G401 (cell line): ENCODE results near the gene SLC35F3. TPM values are rescaled to one million over a fixed set of nuclear protein-coding genes. Genes with fewer than 3 reads are reported as not detected.
"Not testable (repeated sequence)": the region's sequence is repeated elsewhere in the genome, so short reads cannot be mapped to it uniquely, and the experiment has no call there.

Experiments
- DNase-seq: peaks from one replicate; pipeline ENCODE4 v3.0.0-alpha.2; 2015; ENCODE audit warnings: low spot score
- in situ Hi-C: cut with HindIII; loops from 2 replicates; pipeline ENCODE4 v1.10.0; 2016; ENCODE audit warnings: low sequenced_read_pairs, mixed read lengths
- total RNA-seq: library from RNA; depleted of rRNA; stranded (reverse); fragments of >200 nt; shearing (Covaris generic); gene quantifications from 2 replicates; pipeline ENCODE4 v1.2.3, GENCODE V29; 2014

The SLC35F3 gene
- total RNA-seq, 1 experiment from 2014 or later = not detected

DNA sequence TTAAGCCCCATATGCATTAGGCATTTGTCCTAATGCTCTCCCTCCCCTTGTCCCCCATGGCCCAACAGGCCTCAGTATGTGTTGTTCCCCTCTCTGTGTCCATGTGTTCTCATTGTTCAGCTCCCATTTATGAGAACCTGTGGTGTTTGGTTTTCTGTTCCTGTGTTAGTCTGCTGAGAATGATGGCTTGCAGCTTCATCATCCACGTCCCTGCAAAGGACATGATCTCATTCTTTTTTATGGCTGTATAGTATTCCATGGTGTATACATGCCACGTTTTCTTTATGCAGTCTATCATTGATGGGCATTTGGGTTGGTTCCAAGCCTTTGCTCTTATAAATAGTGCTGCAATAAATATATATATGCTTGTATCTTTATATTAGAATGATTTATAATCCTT is 218.1 kb downstream of the SLC35F3 start:
- DNase-seq, in situ Hi-C loops: not testable (repeated sequence)

DNA sequence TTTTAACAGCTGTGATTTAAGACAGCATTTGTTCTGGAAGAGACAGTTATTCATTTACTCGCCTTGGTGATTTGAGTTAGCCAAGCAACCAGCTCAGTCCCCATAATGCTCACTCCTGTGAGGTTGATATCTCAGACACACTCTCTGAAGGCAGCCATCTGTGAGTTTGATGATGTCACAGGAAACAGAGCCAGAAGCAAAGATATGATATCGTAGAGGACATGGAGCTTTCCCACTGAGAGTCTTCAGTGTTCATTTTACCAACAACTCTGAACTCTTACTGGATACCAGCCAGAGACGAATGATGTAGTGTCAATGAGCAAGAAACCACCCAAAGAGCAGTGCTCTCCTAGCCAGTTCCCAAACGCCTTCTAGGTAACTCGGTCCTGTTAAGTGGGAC is 219.4 kb downstream of the SLC35F3 start:
- no peak for DNase-seq
- in situ Hi-C loops = no loop called here

DNA sequence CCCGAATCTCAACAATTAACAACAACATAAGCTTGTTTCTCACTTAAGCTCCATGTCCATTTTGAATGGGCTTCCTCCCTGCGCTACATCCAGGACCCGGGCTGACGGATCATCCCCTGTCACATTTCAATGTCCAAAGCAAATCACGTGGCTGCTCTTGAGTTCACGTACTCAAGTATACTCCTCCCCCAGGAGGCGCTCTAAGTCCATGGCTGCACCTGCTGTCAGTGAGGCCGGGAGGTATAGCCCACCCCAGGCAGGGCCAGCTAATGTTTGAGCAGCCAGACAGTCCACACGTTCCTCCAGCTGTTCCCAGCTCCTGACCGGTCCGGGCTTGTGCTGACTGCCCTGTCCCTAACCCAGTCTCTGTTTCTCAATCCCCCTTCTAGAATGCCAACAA is 220.8 kb downstream of the SLC35F3 start:
- in situ Hi-C loops = no loop called here
- DNase-seq = no peak

DNA sequence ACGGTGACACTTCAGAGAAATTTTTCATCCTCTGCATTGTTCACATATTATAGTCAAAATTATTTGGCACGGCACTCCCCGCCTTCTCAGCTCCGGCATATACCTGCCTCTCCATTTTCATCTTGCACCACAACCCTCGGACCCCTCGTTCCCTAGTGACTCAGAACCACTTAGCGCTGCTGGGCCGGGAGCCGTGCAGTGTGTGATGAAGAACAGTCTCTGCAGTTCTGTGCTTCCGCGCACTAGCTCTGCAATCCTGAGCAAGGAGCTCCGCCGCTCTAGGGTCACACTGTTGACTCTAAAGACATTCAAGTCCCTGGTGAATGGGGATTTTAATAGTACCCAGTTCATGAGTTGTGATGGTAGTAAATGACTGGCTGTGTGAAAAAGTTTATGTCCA is 221.2 kb downstream of the SLC35F3 start:
- no peak for DNase-seq
- in situ Hi-C loops = no loop called here

DNA sequence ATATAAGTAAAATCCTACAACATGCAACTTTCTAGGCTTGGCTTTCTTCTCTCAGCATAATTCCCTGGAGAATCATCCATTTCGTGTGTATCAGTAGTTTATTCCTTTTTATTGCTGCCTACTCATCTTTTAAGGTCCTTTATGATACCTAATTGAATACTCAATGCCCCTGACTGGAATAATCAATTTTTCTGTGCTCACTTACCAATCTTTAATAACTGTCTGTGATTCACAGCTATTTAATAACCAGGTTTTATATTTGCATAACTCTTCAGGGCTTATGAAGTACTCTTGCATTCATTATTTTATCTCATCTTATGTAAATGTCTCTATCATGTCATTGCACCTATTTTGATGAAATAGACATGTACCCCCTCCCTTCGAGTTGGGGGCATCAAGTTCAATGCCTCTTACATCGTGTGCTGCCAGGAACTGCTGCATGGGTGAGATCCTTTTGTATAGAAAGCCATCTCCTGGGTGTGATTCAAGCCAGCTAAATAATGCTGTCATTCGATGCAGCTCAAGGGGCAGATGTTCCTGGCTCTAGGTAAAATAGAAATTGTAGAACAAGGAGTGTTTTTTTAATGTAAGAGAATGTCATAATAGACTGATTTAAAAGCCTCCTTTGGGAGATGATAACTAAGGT is 222.7 kb downstream of the SLC35F3 start:
- in situ Hi-C loops = no loop called here
- no peak for DNase-seq

DNA sequence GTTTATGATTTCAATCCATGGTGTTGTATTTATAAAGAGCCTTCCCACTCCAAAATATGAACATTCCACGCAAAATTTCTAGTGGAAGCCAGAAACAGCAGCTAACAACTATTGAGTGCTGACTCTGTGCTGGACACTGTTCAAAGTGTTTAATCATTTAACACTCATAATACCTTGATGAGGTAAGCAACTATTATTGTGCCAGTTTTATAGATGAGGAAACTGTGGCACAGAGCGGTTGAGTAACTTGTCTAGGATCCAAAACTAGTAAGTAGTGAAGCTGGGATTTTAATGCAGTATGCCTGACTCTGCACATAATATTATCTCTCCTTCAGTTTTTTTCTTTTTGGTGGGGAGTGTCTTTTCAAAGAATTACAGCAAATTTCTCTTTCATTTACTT is 228.3 kb downstream of the SLC35F3 start:
- DNase-seq = no peak
- in situ Hi-C loops = no loop called here

DNA sequence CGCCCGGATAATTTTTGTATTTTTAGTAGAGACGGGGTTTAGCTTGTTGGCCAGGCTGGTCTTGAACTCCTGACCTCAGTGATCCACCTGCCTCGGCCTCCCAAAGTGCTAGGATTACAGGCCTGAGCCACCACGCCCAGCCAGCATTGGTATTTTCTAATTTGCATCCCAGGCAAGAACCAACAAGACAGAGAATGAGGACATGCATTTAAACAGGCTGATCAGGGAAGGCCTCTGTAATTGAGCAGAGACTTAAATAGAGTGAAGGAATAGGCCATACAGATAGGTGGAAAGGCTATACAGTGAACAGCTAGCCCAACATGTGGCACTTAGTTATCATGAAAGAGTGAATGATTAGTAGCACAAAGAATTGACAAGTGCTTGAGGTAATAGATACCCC is 230.4 kb downstream of the SLC35F3 start:
- in situ Hi-C loops = no loop called here
- DNase-seq = no peak

DNA sequence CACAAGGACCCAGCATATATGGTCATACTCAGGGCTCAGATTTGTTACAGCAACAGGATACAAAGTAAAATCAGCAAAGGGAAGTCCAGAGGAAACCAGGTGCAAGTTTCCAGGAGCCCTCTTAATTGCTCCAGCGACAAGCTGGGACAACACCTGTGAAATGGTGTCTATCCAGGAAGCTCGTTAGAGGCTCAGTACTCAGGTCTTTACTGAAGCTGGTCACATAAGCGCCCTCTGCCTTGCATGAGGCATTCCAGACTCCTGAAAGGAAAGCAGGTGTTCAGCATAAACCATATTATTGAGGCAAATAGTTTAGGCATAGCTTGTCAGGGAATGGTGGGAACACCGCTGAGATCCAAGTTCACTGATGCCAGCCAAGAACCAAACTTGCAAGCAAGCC is 231.0 kb downstream of the SLC35F3 start:
- peak; percentile 12 for DNase-seq
- in situ Hi-C loops = no loop called here

DNA sequence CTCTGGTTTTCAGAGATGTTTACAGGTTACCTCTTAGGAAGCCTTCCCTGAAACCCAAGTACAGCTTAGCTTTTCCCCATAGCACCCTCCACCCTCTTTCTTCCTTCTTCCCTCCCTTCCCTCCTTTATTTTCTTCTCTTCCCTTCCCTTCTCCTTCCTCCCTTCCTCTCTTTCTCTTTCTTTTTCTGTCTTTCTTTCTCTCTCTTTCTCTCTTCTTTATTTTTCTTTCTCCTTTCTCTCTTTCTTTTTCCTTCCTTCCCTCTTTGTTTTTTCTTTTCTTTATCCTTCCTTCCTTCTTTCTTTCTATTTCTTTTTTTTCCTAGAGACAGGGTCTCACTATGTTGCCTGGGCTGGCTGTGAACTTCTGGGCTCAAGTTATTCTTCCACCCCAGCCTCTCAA is 231.6 kb downstream of the SLC35F3 start:
- DNase-seq = no peak
- in situ Hi-C loops = no loop called here

DNA sequence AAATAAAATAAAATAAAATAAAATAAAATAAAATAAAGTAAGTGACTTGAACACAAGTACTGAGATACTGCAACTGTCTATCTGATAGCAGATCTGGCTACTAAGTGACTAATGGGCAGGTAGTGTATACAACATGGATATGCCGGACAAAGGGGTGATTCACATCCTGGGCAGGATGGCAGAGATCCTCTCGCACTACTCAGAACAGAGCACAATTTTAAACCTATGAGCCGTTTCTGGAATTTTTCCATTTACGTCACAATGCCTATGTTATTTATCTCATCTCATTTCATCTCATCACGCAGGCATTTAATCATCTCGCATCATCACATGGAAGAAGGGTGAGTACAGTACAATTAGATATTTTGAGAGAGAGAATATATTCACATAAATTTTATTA is 235.5 kb downstream of the SLC35F3 start:
- no peak for DNase-seq
- in situ Hi-C loops = no loop called here

DNA sequence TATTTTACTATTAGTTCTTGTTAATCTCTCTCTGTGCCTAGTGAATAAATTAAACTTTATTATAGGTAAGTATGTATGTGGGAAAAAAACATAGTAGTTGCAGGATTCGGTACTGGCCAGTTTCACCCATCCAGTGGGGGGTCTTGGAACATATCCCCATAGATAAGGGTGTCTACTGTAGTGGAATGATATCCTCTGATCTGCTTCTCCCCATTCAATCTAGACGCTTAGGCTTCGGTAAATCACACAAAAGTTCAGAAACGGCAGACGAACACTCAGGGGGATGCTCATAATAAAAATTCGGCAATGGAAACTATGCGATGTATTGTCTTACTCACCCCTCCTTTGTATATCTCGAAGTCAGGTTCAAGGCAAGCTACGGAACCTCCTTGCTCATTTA is 235.9 kb downstream of the SLC35F3 start:
- DNase-seq = no peak
- in situ Hi-C loops = no loop called here

DNA sequence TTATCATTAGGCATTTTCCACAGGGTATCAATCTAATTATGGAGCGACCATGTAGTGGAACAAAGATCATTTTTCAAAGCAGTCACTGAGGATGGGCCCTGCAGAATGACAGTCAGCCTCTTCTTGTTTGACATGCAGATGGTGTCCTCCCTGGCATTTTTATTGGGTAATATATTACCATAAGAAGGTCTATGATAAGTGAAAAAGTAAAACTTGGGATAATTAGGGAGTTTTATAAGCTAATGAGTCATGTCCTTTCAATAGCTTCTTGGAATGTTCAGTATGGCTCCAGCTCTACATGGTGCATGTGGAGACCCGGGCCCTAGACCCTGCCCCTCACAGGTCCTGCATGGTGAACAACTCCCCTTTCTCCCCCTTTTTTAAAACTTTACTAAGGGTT is 236.5 kb downstream of the SLC35F3 start:
- DNase-seq = no peak
- in situ Hi-C loops = no loop called here

DNA sequence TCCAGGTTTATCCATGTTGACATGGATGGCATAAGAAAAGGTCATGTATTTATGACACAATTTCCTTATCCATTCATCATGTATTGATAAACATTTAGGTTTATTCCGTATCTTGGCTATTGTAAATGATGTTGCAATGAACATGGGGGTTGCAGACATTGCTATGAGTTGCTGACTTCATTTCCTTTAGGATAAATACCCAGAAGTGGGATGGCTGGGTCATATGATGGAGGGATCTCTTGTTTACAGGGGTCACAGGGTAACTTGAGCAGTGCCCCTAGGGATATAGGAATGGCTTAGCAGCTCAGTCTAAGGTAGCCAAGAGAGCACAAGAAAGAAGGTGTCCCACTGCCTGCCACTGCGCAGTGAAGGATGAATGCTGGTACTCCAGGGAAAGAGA is 239.2 kb downstream of the SLC35F3 start:
- DNase-seq = no peak
- in situ Hi-C loops = no loop called here

DNA sequence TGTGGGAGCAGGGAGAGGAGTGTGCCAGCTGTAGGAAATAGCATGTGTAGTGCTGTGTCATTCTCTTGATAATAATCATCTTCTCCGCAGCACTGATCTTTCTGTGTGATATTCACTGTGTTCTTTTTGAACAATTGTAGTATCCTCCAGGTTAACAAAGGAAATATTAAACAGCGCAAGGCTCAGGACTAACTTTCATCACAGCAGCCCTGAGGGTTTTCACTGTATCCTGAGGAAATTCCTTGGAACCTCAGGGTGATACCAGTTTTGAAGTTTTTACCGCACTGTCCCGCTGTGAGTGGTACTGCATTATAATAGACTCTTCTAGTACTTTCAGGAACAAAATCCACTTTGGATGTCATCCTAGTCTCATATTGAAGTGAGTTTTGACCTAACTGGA is 240.4 kb downstream of the SLC35F3 start:
- in situ Hi-C loops = no loop called here
- DNase-seq = no peak

DNA sequence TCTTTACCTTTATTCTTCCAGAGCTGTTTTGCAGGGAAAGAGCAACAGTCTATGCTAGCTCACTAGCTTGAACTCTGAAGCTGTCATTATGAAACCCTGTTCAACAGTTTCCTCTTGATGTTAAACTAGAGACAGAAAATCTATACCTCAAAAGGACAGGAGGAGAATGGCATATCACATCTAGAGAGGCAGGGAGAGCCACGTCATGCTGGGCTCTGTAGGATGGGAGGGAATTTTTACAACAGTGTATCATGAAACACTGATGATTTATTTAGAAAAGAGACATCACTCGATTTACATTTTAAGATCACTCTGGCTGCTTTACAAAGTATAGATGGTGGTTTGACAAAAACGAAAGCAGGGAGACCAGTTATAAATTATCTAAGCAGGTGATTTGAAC is 243.9 kb downstream of the SLC35F3 start:
- in situ Hi-C loops = no loop called here
- no peak for DNase-seq

DNA sequence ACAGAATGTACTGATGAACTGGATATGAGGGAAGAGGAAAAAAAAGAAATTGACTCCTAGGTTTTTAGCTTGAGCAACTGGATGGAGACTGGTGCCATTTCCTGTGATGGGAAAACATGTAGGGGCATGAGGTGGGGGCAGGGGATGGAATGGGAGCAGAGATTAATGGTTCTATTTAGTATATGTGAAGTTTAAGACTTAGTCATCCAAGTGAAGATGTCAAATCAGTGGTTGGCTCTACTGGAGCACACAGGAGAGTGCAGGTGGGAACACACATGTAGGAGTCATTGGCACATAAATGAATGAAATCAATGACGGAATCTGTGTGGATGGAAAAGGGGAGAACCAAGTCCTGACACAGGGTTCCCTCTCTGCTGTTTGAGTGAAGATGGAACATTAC is 244.3 kb downstream of the SLC35F3 start:
- DNase-seq = no peak
- in situ Hi-C loops = no loop called here

DNA sequence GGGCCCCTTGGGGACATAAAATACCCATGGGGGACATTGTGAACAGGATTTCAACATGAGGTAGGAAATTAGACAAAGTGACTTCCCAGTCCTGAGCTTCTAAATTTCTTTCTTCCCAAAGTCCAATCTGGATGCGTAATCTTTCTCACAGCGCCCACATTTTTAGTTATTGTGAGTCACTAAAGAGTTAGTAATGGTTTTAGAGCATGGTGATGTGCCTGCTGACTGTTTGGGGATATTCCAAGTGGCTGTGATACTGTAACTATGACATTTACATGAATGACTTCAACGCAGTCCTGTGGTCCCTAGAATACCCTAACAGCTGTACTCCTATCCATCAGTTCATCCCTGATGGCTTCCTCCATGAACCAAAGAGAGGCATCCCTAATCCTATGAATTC is 244.7 kb downstream of the SLC35F3 start:
- DNase-seq = no peak
- in situ Hi-C loops = no loop called here

DNA sequence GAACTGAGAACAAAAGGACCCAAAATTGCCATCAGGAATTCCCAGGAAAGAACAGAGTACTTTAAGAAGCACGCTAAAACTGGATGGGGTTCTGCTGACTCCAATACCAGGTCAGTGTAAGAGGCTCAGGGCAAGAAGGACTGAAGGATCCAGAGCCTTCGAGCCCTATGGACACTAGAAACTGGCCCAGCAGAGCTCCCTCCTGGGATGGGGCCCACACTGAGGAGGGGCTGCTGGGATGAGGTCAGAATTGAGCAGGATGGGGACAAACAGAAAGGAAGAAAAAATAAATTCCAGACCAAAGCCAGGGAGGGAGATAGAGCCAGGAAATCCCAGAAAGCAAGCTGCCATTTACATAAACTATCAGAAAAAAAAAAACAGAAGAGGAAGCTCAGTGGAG is 246.4 kb downstream of the SLC35F3 start:
- no peak for DNase-seq
- in situ Hi-C loops = no loop called here

DNA sequence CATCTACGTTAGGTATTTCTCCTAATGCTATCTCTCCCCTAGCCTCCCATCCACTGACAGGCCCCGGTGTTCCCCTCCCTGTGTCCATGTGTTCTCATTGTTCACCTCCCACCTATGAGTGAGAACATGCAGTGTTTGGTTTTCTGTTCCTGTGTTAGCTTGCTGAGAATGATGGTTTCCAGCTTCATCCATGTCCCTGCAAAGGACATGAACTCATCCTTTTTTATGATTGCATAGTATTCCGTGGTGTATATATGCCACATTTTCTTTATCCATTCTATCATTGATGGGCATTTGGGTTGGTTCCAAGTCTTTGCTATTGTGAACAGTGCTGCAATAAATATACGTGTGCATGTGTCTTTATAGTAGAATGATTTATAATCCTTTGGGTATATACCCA is 247.9 kb downstream of the SLC35F3 start:
- in situ Hi-C loops = not testable (repeated sequence)

DNA sequence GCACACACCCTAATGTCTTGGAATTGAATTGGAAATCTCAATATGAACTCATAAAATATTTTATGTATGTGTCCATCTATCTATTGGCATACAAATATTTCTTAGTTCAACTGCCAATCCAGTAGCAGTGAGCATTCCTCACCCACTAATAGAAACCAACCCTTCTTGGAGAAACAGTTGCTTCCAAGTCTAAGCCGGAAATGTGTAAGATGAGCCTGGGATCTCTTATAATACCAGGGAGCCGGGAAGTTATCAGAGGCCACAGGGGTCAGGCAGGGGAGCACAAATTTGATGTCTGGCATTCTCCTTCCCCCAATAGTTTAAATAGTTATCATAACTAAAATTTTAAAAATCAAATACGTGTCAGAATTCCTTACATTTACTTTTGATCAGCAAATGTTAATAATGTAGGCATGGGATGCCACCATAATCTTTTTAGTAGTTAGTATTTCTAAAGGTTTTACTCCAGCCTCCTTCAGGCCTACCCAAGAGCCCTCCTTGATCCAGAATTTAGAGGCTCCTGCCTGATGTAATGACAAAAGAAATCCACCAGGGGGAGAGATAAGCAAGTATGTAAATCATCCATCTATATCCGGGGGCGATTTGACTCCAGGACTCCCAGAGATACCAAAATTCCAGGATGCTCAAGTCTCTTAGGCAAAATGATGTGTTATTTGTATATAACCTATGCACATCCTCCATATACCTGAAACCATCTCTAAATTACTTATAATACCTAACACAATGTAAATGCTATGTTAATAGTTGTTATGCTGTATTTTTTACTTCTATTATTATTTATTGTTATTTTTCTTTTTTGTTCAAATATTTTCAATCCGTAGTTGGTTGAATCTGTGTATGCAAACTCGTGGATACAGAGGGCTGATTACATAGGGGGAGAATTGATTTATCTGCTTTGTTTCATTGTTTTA is 250.1 kb downstream of the SLC35F3 start:
- in situ Hi-C loops = no loop called here
- DNase-seq = peak; percentile 90

More for the DNA sequence above, 247.9 kb downstream of the SLC35F3 start:
- DNase-seq = not testable (repeated sequence)

DNA sequence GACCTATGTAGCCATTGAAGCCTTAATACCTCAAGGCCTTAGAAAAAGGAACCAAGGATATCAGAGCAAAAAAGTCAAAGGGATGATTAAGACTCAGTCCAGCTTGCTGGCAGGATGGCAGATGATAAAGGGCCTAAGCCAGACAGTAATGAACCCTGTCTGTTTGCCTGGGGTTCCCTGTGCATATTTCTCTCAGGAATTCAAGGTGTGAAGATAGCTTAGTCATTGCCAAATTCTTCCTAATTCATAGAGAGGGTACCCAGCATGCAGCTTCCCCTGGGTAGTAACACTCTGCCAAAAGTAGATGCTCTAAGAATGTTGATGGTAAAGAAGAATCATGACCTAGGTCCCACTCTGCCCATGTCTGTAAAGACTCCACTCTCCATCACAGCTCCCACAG is 258.2 kb downstream of the SLC35F3 start:
- in situ Hi-C loops = no loop called here
- no peak for DNase-seq
